WTC11 (cell line): Measurements from ENCODE around the gene PLIN3.

ENCODE experiments used
- ATF1 ChIP-seq: sonication (generic); formaldehyde crosslinking; IDR thresholded peaks from 2 replicates; pipeline ENCODE4 v1.8.1; 2023; ENCODE audit warnings: mild to moderate bottlenecking, moderate library complexity, missing genetic modification reagents
- CTCF ChIP-seq: fragments of 200-600 bp; IDR thresholded peaks from 2 replicates; pipeline ENCODE4 v1.8.0; 2022; ENCODE audit warnings: antibody characterized with exemption
- ESRRA ChIP-seq: sonication (generic); formaldehyde crosslinking; IDR thresholded peaks from 2 replicates; pipeline ENCODE4 v1.8.1; 2022; ENCODE audit warnings: mild to moderate bottlenecking, missing genetic modification reagents, borderline replicate concordance
- MAX ChIP-seq: sonication (generic); formaldehyde crosslinking; IDR thresholded peaks from 2 replicates; pipeline ENCODE4 v1.8.0; 2022; ENCODE audit warnings: mild to moderate bottlenecking, missing genetic modification reagents
- NFATC4 ChIP-seq: fragments of 250-450 bp; sonication (Bioruptor Pico); IDR thresholded peaks from 2 replicates; pipeline ENCODE4 v1.9.0; 2021; ENCODE audit warnings: mild to moderate bottlenecking
- NFE2L1 ChIP-seq: sonication (generic); formaldehyde crosslinking; IDR thresholded peaks from 2 replicates; pipeline ENCODE4 v1.8.1; 2023; ENCODE audit warnings: missing genetic modification reagents
- PRDM15 ChIP-seq: sonication (generic); formaldehyde crosslinking; IDR thresholded peaks from 2 replicates; pipeline ENCODE4 v1.8.0; 2022; ENCODE audit warnings: missing genetic modification reagents
- SP1 ChIP-seq: sonication (generic); formaldehyde crosslinking; conservative IDR thresholded peaks from 2 replicates; pipeline ENCODE4 v1.8.1; 2022; ENCODE audit warnings: missing genetic modification reagents
- TCF7 ChIP-seq: sonication (generic); formaldehyde crosslinking; IDR thresholded peaks from 2 replicates; pipeline ENCODE4 v1.8.0; 2022; ENCODE audit warnings: mild to moderate bottlenecking, low read depth, missing genetic modification reagents, moderate library complexity
- TEAD1 ChIP-seq: sonication (generic); formaldehyde crosslinking; IDR thresholded peaks from 2 replicates; pipeline ENCODE4 v1.8.0; 2022; ENCODE audit warnings: mild to moderate bottlenecking, missing genetic modification reagents
- ZBTB21 ChIP-seq: sonication (generic); formaldehyde crosslinking; IDR thresholded peaks from 2 replicates; pipeline ENCODE4 v1.8.1; 2023; ENCODE audit warnings: mild to moderate bottlenecking, missing genetic modification reagents, borderline replicate concordance
- ZBTB43 ChIP-seq: sonication (generic); formaldehyde crosslinking; IDR thresholded peaks from 2 replicates; pipeline ENCODE4 v1.8.1; 2023; ENCODE audit warnings: mild to moderate bottlenecking, missing genetic modification reagents
- ZNF423 ChIP-seq: fragments of 250-450 bp; sonication (Bioruptor Pico); IDR thresholded peaks from 2 replicates; pipeline ENCODE4 v2.1.2; 2022; ENCODE audit warnings: mild to moderate bottlenecking, moderate library complexity

- TF ChIP-seq ZBTB43 (CRISPR knock-in tag) (no peak), CTCF (no peak), ESRRA (CRISPR knock-in tag) (no peak), TCF7 (CRISPR knock-in tag) (no peak), TEAD1 (CRISPR knock-in tag) (no peak), ZBTB21 (no peak), NFE2L1 (CRISPR knock-in tag) (no peak), SP1 (no peak), ATF1 (CRISPR knock-in tag) (no peak), PRDM15 (CRISPR knock-in tag) (no peak), NFATC4 (CRISPR knock-in tag) (no peak), MAX (CRISPR knock-in tag) (no peak), ZNF423 (CRISPR knock-in tag) (no peak)
These were observed 43.9 kb downstream of the PLIN3 start for GRCh38 chr19:4823577-4823976.
